ENCODE measurements around the gene LTBP3. TPM values are rescaled to one million over a fixed set of nuclear protein-coding genes. Genes with fewer than 3 reads are reported as not detected.

LTBP3 gene
- total RNA-seq, 1 experiment from 2014 or later: 1.3 TPM

DNA sequence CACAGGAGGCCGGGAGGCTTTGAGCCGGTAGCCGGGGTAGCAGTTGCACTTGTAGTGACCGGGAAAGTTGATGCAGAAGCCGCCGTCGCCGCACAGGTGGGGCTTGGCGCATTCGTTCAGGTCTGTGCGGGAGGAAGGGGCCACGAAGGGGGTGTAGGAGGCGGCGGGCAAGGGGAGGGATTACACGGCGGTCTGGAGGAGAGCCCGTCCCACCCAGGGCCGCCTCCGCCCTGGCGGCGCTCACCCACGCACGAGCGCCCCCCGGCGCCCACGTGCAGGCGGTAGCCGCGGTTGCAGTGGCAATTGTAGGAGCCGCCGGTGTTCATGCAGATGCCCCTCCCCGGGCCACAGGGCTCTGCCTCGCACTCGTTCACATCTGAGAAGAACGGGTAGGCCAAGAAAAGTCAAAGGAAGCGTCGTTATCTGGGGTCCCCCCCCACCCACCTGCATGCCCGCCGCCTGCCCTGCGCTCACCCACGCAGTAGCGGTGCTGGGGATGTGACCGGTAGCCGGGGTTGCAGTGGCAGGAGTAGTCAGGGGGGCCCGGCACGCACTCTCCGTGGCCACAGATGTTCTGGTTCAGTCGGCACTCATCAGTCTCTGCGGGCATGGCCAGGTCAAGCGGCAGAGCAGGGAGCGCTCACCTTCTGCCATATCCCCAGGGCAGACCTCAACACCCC, 10.6 kb downstream of the LTBP3 start:
- no peak overlapping the region for H2AFZ ChIP-seq (ENCODE audit: low read length)
- peaks cover 23% of the 10 kb centered on the region for H3K4me1 ChIP-seq (ENCODE audit: low read length)
- no peak overlapping the region for H3K9ac ChIP-seq (ENCODE audit: low read length)
- no peaks in the 10 kb centered on the region for H3K9me3 ChIP-seq (ENCODE audit: low read length)
- no peak for DNase-seq
- no peaks in the 10 kb centered on the region for H3K79me2 ChIP-seq (ENCODE audit: low read length)
- H3K4me2 ChIP-seq (ENCODE audit: low read depth, low read length, poor library complexity, severe bottlenecking): no peak overlapping the region
- H3K27me3 ChIP-seq (ENCODE audit: low read length): no peaks in the 10 kb centered on the region
- no peak overlapping the region for H3K27ac ChIP-seq (ENCODE audit: low read length)
- no peak overlapping the region for H3K4me3 ChIP-seq (ENCODE audit: low read length)
- no peaks in the 10 kb centered on the region for H4K20me1 ChIP-seq (ENCODE audit: insufficient read depth, low read depth, low read length)
- no peaks in the 10 kb centered on the region for H3K36me3 ChIP-seq (ENCODE audit: insufficient read depth, low read length)
- no peaks in the 10 kb centered on the region for H3K9me2 ChIP-seq (replicated peaks; ENCODE audit: insufficient read depth, low read length)

GRCh38 chr11:65546217-65546958, 11.8 kb downstream of the LTBP3 start:
- Histone ChIP-seq H3K27ac (ENCODE audit: low read length) (no peak overlapping the region), H3K4me3 (ENCODE audit: low read length) (peak overlapping the region; percentile 65), H3K4me1 (ENCODE audit: low read length) (peaks cover 21% of the 10 kb centered on the region), H2AFZ (ENCODE audit: low read length) (peak overlapping the region; percentile 38; the same call in 1 of the 2 replicates), H3K9ac (ENCODE audit: low read length) (peak overlapping the region; percentile 51), H3K4me2 (ENCODE audit: low read depth, low read length, poor library complexity, severe bottlenecking) (peak overlapping the region; percentile 66), H3K27me3 (ENCODE audit: low read length) (no peaks in the 10 kb centered on the region), H3K9me2 (replicated peaks; ENCODE audit: insufficient read depth, low read length) (no peaks in the 10 kb centered on the region), H3K79me2 (ENCODE audit: low read length) (no peaks in the 10 kb centered on the region), H3K36me3 (ENCODE audit: insufficient read depth, low read length) (no peaks in the 10 kb centered on the region), H4K20me1 (ENCODE audit: insufficient read depth, low read depth, low read length) (no peaks in the 10 kb centered on the region), H3K9me3 (ENCODE audit: low read length) (no peaks in the 10 kb centered on the region)
- peak; percentile 93 for DNase-seq

DNA sequence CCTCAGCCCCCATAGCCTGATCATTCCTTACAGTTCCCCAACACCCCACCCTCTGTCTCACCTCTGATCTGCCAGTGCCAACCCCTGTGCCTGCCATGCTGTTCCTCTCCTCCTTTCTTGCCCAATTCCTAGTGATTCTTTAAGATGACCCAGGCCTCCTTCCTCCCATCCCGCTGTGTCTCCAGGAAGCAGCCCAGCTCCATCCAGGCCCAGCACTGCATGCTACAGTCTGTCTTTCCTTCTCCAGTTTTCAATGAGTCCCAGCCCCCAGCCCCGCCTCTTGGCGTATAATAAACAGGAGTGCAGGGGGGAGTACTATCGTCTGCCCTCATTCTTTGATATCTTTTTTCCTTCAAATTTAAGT, 12.3 kb downstream of the LTBP3 start:
- Histone ChIP-seq H3K4me2 (ENCODE audit: low read depth, low read length, poor library complexity, severe bottlenecking) (peak overlapping the region; percentile 66), H3K27me3 (ENCODE audit: low read length) (no peaks in the 10 kb centered on the region), H3K9ac (ENCODE audit: low read length) (peak overlapping the region; percentile 48), H2AFZ (ENCODE audit: low read length) (no peak overlapping the region), H3K9me3 (ENCODE audit: low read length) (no peaks in the 10 kb centered on the region), H3K79me2 (ENCODE audit: low read length) (no peaks in the 10 kb centered on the region), H3K27ac (ENCODE audit: low read length) (no peak overlapping the region), H3K4me3 (ENCODE audit: low read length) (peak overlapping the region; percentile 65; the same call in 1 of the 2 replicates), H3K9me2 (replicated peaks; ENCODE audit: insufficient read depth, low read length) (no peaks in the 10 kb centered on the region), H3K4me1 (ENCODE audit: low read length) (peaks cover 21% of the 10 kb centered on the region), H4K20me1 (ENCODE audit: insufficient read depth, low read depth, low read length) (no peaks in the 10 kb centered on the region), H3K36me3 (ENCODE audit: insufficient read depth, low read length) (no peaks in the 10 kb centered on the region)
- no peak for DNase-seq

DNA sequence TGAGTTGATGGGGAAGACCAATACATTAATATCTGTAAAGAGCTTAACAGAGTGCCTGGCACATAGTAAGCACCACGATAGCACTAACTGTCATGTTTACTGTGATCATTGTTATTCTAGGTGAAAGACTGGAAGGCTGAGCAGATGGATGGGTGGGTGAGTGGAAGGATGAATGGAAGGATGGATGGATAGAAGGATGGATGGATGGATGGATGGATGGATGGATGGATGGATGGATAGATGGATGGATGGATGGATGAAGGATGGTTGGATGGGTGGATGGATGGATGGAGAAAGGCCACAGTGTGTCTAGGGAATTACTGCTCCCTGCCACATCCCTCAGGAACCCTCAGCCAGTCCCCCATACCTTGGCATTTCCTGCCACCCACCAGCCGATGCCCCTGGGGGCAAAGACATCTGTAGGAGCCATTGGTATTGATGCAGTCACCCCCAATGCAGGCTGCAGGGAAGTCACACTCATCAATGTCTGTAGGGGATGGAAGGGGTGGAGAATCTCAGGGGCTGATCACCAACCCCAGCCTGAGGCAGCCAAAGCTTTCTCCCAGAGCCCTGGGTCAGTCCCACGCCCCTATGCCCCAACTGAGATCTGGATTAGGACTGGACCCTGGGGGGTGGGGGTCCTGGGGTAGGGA, 15.3 kb downstream of the LTBP3 start:
- peaks cover 35% of the 10 kb centered on the region for H3K4me1 ChIP-seq (ENCODE audit: low read length)
- H2AFZ ChIP-seq (ENCODE audit: low read length): no peak overlapping the region
- no peak overlapping the region for H3K4me2 ChIP-seq (ENCODE audit: low read depth, low read length, poor library complexity, severe bottlenecking)
- H3K79me2 ChIP-seq (ENCODE audit: low read length): no peaks in the 10 kb centered on the region
- H3K9me2 ChIP-seq (replicated peaks; ENCODE audit: insufficient read depth, low read length): no peaks in the 10 kb centered on the region
- no peak overlapping the region for H3K4me3 ChIP-seq (ENCODE audit: low read length)
- no peaks in the 10 kb centered on the region for H3K9me3 ChIP-seq (ENCODE audit: low read length)
- no peak for DNase-seq
- no peaks in the 10 kb centered on the region for H3K27me3 ChIP-seq (ENCODE audit: low read length)
- H3K9ac ChIP-seq (ENCODE audit: low read length): no peak overlapping the region
- H3K36me3 ChIP-seq (ENCODE audit: insufficient read depth, low read length): no peaks in the 10 kb centered on the region
- H4K20me1 ChIP-seq (ENCODE audit: insufficient read depth, low read depth, low read length): no peaks in the 10 kb centered on the region
- H3K27ac ChIP-seq (ENCODE audit: low read length): no peak overlapping the region

- Histone ChIP-seq H3K4me1 (ENCODE audit: low read length) (peaks cover 29% of the 10 kb centered on the region), H3K4me3 (ENCODE audit: low read length) (peak overlapping the region; percentile 85), H3K9me3 (ENCODE audit: low read length) (no peaks in the 10 kb centered on the region), H2AFZ (ENCODE audit: low read length) (peak overlapping the region; percentile 95; the same call in 1 of the 2 replicates), H3K79me2 (ENCODE audit: low read length) (no peaks in the 10 kb centered on the region), H3K4me2 (ENCODE audit: low read depth, low read length, poor library complexity, severe bottlenecking) (peak overlapping the region; percentile 95), H3K27ac (ENCODE audit: low read length) (no peak overlapping the region), H3K36me3 (ENCODE audit: insufficient read depth, low read length) (no peaks in the 10 kb centered on the region), H3K9ac (ENCODE audit: low read length) (peak overlapping the region; percentile 70), H3K9me2 (replicated peaks; ENCODE audit: insufficient read depth, low read length) (no peaks in the 10 kb centered on the region), H3K27me3 (ENCODE audit: low read length) (no peaks in the 10 kb centered on the region), H4K20me1 (ENCODE audit: insufficient read depth, low read depth, low read length) (no peaks in the 10 kb centered on the region)
- DNase-seq: no peak
These were observed 16.8 kb downstream of the LTBP3 start for GRCh38 chr11:65541093-65541982.

GRCh38 chr11:65540290-65541092, 17.7 kb downstream of the LTBP3 start:
- Histone ChIP-seq H3K27ac (ENCODE audit: low read length) (peak overlapping the region; percentile 40; the same call in 1 of the 2 replicates), H3K36me3 (ENCODE audit: insufficient read depth, low read length) (no peaks in the 10 kb centered on the region), H3K27me3 (ENCODE audit: low read length) (no peaks in the 10 kb centered on the region), H3K9me3 (ENCODE audit: low read length) (no peaks in the 10 kb centered on the region), H2AFZ (ENCODE audit: low read length) (peak overlapping the region; percentile 95), H3K79me2 (ENCODE audit: low read length) (no peaks in the 10 kb centered on the region), H3K9ac (ENCODE audit: low read length) (peak overlapping the region; percentile 70), H3K4me3 (ENCODE audit: low read length) (peak overlapping the region; percentile 85), H3K4me2 (ENCODE audit: low read depth, low read length, poor library complexity, severe bottlenecking) (peak overlapping the region; percentile 95), H4K20me1 (ENCODE audit: insufficient read depth, low read depth, low read length) (no peaks in the 10 kb centered on the region), H3K9me2 (replicated peaks; ENCODE audit: insufficient read depth, low read length) (no peaks in the 10 kb centered on the region), H3K4me1 (ENCODE audit: low read length) (peaks cover 22% of the 10 kb centered on the region)
- peak; percentile 96 for DNase-seq

DNA sequence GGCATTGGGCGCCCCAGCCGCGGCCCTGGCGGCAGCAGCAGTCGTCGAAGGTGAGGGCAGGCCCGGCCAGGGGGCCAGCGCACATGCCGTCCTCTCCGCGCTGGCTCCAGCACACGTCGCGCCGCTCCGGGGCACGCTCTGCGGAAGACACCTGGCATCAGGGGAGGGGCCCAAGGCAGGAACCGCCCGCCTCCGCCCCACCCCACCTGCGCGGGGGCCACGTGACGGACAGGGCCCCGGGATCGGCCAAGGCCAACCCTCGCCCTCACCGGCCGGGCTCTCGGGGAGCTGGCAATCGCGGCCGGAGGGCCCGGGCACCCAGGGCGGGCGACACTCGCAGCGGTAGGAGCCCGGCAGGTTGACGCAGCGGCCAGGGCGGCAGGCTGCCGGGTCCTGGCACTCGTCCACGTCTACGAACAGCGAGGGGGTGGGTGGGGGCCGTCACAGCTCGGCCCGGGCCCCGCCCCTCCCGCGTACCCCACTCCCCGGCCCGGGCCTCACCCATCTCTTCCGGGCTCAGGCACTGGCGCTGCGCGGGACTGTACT, 18.3 kb downstream of the LTBP3 start:
- peak; percentile 90 for DNase-seq
- no peaks in the 10 kb centered on the region for H3K9me2 ChIP-seq (replicated peaks; ENCODE audit: insufficient read depth, low read length)
- H3K36me3 ChIP-seq (ENCODE audit: insufficient read depth, low read length): no peaks in the 10 kb centered on the region
- no peaks in the 10 kb centered on the region for H3K9me3 ChIP-seq (ENCODE audit: low read length)
- 0 out of 2 replicates have a peak overlapping the region, but pooled peaks have one; percentile 40 for H3K27ac ChIP-seq (ENCODE audit: low read length)
- H3K4me2 ChIP-seq (ENCODE audit: low read depth, low read length, poor library complexity, severe bottlenecking): peak overlapping the region; percentile 95
- no peaks in the 10 kb centered on the region for H3K79me2 ChIP-seq (ENCODE audit: low read length)
- no peaks in the 10 kb centered on the region for H3K27me3 ChIP-seq (ENCODE audit: low read length)
- peak overlapping the region; percentile 95 for H2AFZ ChIP-seq (ENCODE audit: low read length)
- no peaks in the 10 kb centered on the region for H4K20me1 ChIP-seq (ENCODE audit: insufficient read depth, low read depth, low read length)
- peak overlapping the region; percentile 70 for H3K9ac ChIP-seq (ENCODE audit: low read length)
- peak overlapping the region; percentile 85 for H3K4me3 ChIP-seq (ENCODE audit: low read length)
- peaks cover 22% of the 10 kb centered on the region for H3K4me1 ChIP-seq (ENCODE audit: low read length)
